ENCODE data around the gene PCYOX1L.

DNA sequence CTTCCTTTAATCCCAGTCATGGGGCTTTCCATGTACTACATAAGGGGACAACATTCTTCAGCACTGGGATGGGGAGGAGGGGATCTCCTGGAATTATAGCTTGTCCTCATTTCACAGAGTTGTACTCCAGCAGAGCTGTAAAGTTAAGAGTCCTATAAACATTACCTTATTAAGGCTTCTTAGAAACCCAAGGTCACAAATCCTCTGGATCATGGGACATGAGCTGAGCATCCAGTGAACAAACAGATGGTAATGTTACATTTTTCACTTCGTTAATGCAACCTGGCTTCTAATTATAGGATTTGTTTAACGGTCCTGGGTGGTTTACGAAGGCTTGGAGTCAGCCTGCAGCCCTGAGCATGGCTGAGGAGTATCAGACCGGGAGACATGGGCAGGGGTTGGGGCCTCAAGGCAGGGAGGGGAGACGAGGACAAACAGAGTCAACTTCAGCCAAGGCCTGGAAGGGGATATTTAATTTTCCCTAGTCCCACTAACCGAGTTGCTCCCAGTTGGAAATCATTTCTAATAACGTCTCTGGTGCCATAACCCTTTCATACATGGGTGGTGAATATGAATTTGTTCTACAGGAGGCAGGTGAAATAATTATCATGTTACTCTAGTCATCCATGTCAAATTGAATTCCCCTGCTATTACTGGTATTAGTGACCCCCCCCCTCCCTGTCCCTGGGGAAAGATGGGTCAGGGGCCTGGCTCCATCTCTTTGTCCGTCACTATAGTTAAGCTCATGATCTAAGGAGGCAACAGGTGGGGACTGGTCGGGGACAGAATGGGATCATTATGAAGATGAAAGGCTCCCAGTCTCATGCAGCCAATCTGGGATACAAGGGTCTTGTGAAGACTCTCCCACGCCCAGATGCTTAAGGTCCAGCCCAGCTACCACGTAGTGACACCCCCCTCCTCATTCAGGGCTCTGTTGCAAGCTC is 32.0 kb downstream of the PCYOX1L start:
- TF ChIP-seq SIN3A (IDR thresholded peaks at IDR 0.05; ENCODE audit: borderline replicate concordance, insufficient read depth, low read length) (no peak), POLR2AphosphoS5 (IDR thresholded peaks at IDR 0.05; ENCODE audit: low read depth, low read length) (no peak), TAF1 (IDR thresholded peaks at IDR 0.05; ENCODE audit: borderline replicate concordance, insufficient read depth, low read length) (no peak), FOXP2 (optimal IDR thresholded peaks at IDR 0.05; ENCODE audit: borderline replicate concordance, extremely low read depth, extremely low read length, insufficient read depth) (no peak)
- TF ChIP-seq, protein P1, sequence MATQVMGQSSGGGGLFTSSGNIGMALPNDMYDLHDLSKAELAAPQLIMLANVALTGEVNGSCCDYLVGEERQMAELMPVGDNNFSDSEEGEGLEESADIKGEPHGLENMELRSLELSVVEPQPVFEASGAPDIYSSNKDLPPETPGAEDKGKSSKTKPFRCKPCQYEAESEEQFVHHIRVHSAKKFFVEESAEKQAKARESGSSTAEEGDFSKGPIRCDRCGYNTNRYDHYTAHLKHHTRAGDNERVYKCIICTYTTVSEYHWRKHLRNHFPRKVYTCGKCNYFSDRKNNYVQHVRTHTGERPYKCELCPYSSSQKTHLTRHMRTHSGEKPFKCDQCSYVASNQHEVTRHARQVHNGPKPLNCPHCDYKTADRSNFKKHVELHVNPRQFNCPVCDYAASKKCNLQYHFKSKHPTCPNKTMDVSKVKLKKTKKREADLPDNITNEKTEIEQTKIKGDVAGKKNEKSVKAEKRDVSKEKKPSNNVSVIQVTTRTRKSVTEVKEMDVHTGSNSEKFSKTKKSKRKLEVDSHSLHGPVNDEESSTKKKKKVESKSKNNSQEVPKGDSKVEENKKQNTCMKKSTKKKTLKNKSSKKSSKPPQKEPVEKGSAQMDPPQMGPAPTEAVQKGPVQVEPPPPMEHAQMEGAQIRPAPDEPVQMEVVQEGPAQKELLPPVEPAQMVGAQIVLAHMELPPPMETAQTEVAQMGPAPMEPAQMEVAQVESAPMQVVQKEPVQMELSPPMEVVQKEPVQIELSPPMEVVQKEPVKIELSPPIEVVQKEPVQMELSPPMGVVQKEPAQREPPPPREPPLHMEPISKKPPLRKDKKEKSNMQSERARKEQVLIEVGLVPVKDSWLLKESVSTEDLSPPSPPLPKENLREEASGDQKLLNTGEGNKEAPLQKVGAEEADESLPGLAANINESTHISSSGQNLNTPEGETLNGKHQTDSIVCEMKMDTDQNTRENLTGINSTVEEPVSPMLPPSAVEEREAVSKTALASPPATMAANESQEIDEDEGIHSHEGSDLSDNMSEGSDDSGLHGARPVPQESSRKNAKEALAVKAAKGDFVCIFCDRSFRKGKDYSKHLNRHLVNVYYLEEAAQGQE (IDR thresholded peaks at IDR 0.05; ENCODE audit: insufficient read depth in 1 of 2, low read depth in 2 of 2, low read length in 2 of 2) = no peak

All from PFSK-1 (cell line).